ENCODE measurements around the gene LTBP1.

Gene LTBP1

GRCh38 chr2:33196700-33197099, 249.9 kb downstream of the LTBP1 start:
- no peaks in the 10 kb centered on the region for H3K27me3 ChIP-seq (ENCODE audit: control insufficient read depth, insufficient read depth, low read length)
- H3K4me1 ChIP-seq (ENCODE audit: control insufficient read depth, insufficient read depth, low read length): peaks cover 14% of the 10 kb centered on the region
- no peak overlapping the region for H3K4me3 ChIP-seq (ENCODE audit: low read depth, low read length)
- H3K36me3 ChIP-seq (ENCODE audit: control insufficient read depth, insufficient read depth, low read length): no peaks in the 10 kb centered on the region
- H3K27ac ChIP-seq (ENCODE audit: low read depth, low read length): no peak overlapping the region
- no peaks in the 10 kb centered on the region for H3K9me3 ChIP-seq (ENCODE audit: control insufficient read depth, insufficient read depth, low read length)
- H3K9ac ChIP-seq (ENCODE audit: low read depth, low read length): no peak overlapping the region

GRCh38 chr2:33197198-33197938, 250.6 kb downstream of the LTBP1 start:
- H3K4me3 ChIP-seq (ENCODE audit: low read depth, low read length): no peak overlapping the region
- H3K4me1 ChIP-seq (ENCODE audit: control insufficient read depth, insufficient read depth, low read length): peaks cover 14% of the 10 kb centered on the region
- no peak overlapping the region for H3K9ac ChIP-seq (ENCODE audit: low read depth, low read length)
- H3K27me3 ChIP-seq (ENCODE audit: control insufficient read depth, insufficient read depth, low read length): no peaks in the 10 kb centered on the region
- H3K36me3 ChIP-seq (ENCODE audit: control insufficient read depth, insufficient read depth, low read length): no peaks in the 10 kb centered on the region
- H3K27ac ChIP-seq (ENCODE audit: low read depth, low read length): no peak overlapping the region
- no peaks in the 10 kb centered on the region for H3K9me3 ChIP-seq (ENCODE audit: control insufficient read depth, insufficient read depth, low read length)

GRCh38 chr2:33202641-33203522, 256.1 kb downstream of the LTBP1 start:
- Histone ChIP-seq H3K4me1 (ENCODE audit: control insufficient read depth, insufficient read depth, low read length) (no peaks in the 10 kb centered on the region), H3K4me3 (ENCODE audit: low read depth, low read length) (no peak overlapping the region), H3K9ac (ENCODE audit: low read depth, low read length) (no peak overlapping the region), H3K27me3 (ENCODE audit: control insufficient read depth, insufficient read depth, low read length) (no peaks in the 10 kb centered on the region), H3K27ac (ENCODE audit: low read depth, low read length) (no peak overlapping the region), H3K36me3 (ENCODE audit: control insufficient read depth, insufficient read depth, low read length) (no peaks in the 10 kb centered on the region), H3K9me3 (ENCODE audit: control insufficient read depth, insufficient read depth, low read length) (no peaks in the 10 kb centered on the region)

DNA sequence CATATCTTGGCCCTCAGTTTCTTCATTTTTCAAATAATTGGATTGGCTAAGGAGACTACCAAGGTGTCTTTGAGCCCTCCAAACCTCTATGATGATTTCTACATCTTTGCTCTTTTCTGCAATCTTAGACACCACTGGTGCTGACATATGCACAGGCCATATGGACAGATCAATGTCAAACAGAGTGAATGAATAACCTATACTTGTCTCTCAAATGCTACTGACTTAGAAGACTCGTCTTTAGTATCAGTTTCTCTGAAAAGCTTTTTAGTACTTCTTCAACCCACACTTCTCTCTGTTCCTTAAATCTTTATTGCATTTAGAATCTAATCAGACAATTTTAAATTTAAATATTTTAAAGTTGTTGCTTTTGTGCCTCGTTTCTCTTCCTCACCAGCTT, 258.2 kb downstream of the LTBP1 start:
- H3K9me3 ChIP-seq (ENCODE audit: control insufficient read depth, insufficient read depth, low read length): no peaks in the 10 kb centered on the region
- no peak overlapping the region for H3K4me3 ChIP-seq (ENCODE audit: low read depth, low read length)
- no peaks in the 10 kb centered on the region for H3K4me1 ChIP-seq (ENCODE audit: control insufficient read depth, insufficient read depth, low read length)
- H3K27ac ChIP-seq (ENCODE audit: low read depth, low read length): no peak overlapping the region
- no peak overlapping the region for H3K9ac ChIP-seq (ENCODE audit: low read depth, low read length)
- H3K27me3 ChIP-seq (ENCODE audit: control insufficient read depth, insufficient read depth, low read length): no peaks in the 10 kb centered on the region
- H3K36me3 ChIP-seq (ENCODE audit: control insufficient read depth, insufficient read depth, low read length): no peaks in the 10 kb centered on the region

DNA sequence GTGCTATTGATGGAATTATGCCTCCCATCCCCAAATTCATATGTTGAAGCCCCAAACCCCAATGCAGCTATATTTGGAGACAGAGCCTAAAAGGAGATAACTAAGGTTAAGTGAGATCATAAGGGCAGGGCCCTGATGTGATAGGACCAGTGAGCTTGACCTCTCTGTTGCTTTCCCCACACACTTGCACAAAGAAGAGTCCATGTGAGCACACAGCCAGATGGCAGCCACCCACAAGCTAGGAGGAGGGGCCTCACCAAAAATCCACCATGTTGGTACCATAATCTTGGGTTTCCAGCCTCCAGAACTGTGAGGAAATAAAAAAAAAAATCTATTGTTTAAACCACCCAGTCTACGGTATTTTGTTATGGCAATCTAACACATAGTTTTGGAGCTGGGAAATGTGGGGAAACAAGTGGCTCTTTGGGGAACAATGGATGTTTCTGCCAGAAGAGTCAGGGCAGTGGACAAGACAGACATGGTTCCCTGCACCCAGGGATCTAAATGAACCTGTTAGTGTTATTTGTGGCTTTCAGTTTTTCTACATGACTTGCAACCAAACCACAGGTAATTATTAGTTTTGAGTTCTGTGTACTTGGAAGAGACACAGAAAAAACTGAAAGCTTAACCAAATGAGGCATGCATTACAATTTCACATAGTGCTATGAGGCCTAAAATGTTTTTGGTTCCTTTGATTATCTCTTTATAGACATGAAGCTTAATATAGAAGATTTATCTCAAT, 259.1 kb downstream of the LTBP1 start:
- Histone ChIP-seq H3K4me1 (ENCODE audit: control insufficient read depth, insufficient read depth, low read length) (peaks cover 3% of the 10 kb centered on the region; the same call in 1 of the 2 replicates), H3K27me3 (ENCODE audit: control insufficient read depth, insufficient read depth, low read length) (no peaks in the 10 kb centered on the region), H3K27ac (ENCODE audit: low read depth, low read length) (no peak overlapping the region), H3K36me3 (ENCODE audit: control insufficient read depth, insufficient read depth, low read length) (no peaks in the 10 kb centered on the region), H3K9me3 (ENCODE audit: control insufficient read depth, insufficient read depth, low read length) (no peaks in the 10 kb centered on the region), H3K9ac (ENCODE audit: low read depth, low read length) (no peak overlapping the region), H3K4me3 (ENCODE audit: low read depth, low read length) (no peak overlapping the region)

- Histone ChIP-seq H3K4me1 (ENCODE audit: control insufficient read depth, insufficient read depth, low read length) (peaks cover 3% of the 10 kb centered on the region; the same call in 1 of the 2 replicates), H3K27me3 (ENCODE audit: control insufficient read depth, insufficient read depth, low read length) (no peaks in the 10 kb centered on the region), H3K9ac (ENCODE audit: low read depth, low read length) (no peak overlapping the region), H3K4me3 (ENCODE audit: low read depth, low read length) (no peak overlapping the region), H3K9me3 (ENCODE audit: control insufficient read depth, insufficient read depth, low read length) (no peaks in the 10 kb centered on the region), H3K27ac (ENCODE audit: low read depth, low read length) (no peak overlapping the region), H3K36me3 (ENCODE audit: control insufficient read depth, insufficient read depth, low read length) (no peaks in the 10 kb centered on the region)
These were observed 260.5 kb downstream of the LTBP1 start for GRCh38 chr2:33207151-33207740.

GRCh38 chr2:33208400-33208799, 261.6 kb downstream of the LTBP1 start:
- H3K4me3 ChIP-seq (ENCODE audit: low read depth, low read length): no peak overlapping the region
- H3K27me3 ChIP-seq (ENCODE audit: control insufficient read depth, insufficient read depth, low read length): no peaks in the 10 kb centered on the region
- H3K9ac ChIP-seq (ENCODE audit: low read depth, low read length): no peak overlapping the region
- H3K36me3 ChIP-seq (ENCODE audit: control insufficient read depth, insufficient read depth, low read length): no peaks in the 10 kb centered on the region
- peaks cover 3% of the 10 kb centered on the region; the same call in 1 of the 2 replicates for H3K4me1 ChIP-seq (ENCODE audit: control insufficient read depth, insufficient read depth, low read length)
- no peak overlapping the region for H3K27ac ChIP-seq (ENCODE audit: low read depth, low read length)
- no peaks in the 10 kb centered on the region for H3K9me3 ChIP-seq (ENCODE audit: control insufficient read depth, insufficient read depth, low read length)

GRCh38 chr2:33209976-33210375, 263.2 kb downstream of the LTBP1 start:
- H3K9me3 ChIP-seq (ENCODE audit: control insufficient read depth, insufficient read depth, low read length): no peaks in the 10 kb centered on the region
- H3K9ac ChIP-seq (ENCODE audit: low read depth, low read length): no peak overlapping the region
- no peak overlapping the region for H3K27ac ChIP-seq (ENCODE audit: low read depth, low read length)
- H3K4me3 ChIP-seq (ENCODE audit: low read depth, low read length): no peak overlapping the region
- peaks cover 3% of the 10 kb centered on the region; the same call in 1 of the 2 replicates for H3K4me1 ChIP-seq (ENCODE audit: control insufficient read depth, insufficient read depth, low read length)
- H3K27me3 ChIP-seq (ENCODE audit: control insufficient read depth, insufficient read depth, low read length): no peaks in the 10 kb centered on the region
- H3K36me3 ChIP-seq (ENCODE audit: control insufficient read depth, insufficient read depth, low read length): no peaks in the 10 kb centered on the region

DNA sequence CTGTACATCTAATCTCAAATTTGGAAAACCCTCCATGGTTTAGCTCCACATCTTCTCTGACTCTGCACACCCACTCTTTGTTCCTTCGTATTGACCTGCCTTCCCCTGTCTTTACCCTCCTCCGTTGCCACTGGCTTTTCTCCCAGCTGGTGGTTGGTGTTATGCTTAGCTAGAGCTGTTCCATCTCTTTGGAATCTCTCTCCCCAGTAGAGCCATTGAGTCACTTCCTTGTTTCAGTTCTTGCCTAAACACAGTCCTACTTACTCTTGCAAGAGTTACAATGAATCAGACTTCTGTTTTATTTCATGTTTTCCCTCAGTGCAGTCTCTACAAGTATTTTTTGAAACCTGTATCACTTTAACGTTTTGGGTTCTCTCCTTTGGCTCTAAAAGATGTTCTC, 263.9 kb downstream of the LTBP1 start:
- no peaks in the 10 kb centered on the region for H3K27me3 ChIP-seq (ENCODE audit: control insufficient read depth, insufficient read depth, low read length)
- H3K4me3 ChIP-seq (ENCODE audit: low read depth, low read length): no peak overlapping the region
- H3K9ac ChIP-seq (ENCODE audit: low read depth, low read length): no peak overlapping the region
- no peak overlapping the region for H3K27ac ChIP-seq (ENCODE audit: low read depth, low read length)
- no peaks in the 10 kb centered on the region for H3K36me3 ChIP-seq (ENCODE audit: control insufficient read depth, insufficient read depth, low read length)
- peaks cover 3% of the 10 kb centered on the region; the same call in 1 of the 2 replicates for H3K4me1 ChIP-seq (ENCODE audit: control insufficient read depth, insufficient read depth, low read length)
- H3K9me3 ChIP-seq (ENCODE audit: control insufficient read depth, insufficient read depth, low read length): no peaks in the 10 kb centered on the region

- no peaks in the 10 kb centered on the region for H3K36me3 ChIP-seq (ENCODE audit: control insufficient read depth, insufficient read depth, low read length)
- H3K27ac ChIP-seq (ENCODE audit: low read depth, low read length): no peak overlapping the region
- no peaks in the 10 kb centered on the region for H3K27me3 ChIP-seq (ENCODE audit: control insufficient read depth, insufficient read depth, low read length)
- H3K9ac ChIP-seq (ENCODE audit: low read depth, low read length): no peak overlapping the region
- H3K4me3 ChIP-seq (ENCODE audit: low read depth, low read length): no peak overlapping the region
- peaks cover 3% of the 10 kb centered on the region; the same call in 1 of the 2 replicates for H3K4me1 ChIP-seq (ENCODE audit: control insufficient read depth, insufficient read depth, low read length)
- H3K9me3 ChIP-seq (ENCODE audit: control insufficient read depth, insufficient read depth, low read length): no peaks in the 10 kb centered on the region
These were observed 265.4 kb downstream of the LTBP1 start for GRCh38 chr2:33212151-33212550.

Data from HUES48 (cell line).